GM23338 (cell line): ENCODE measurements around the gene H2BK1. TPM values are rescaled to one million over a fixed set of nuclear protein-coding genes. Genes with fewer than 3 reads are reported as not detected.

Experiments
- ATAC-seq: fragments of 200-7000 bp; cut with Tn5 transposase; 3 replicates; pipeline ENCODE4 v1.9.1; 2020
- DNase-seq: peaks from one replicate; pipeline ENCODE4 v3.0.0-alpha.2; 2015; ENCODE audit warnings: low spot score
- H2AFZ ChIP-seq: fragments of 200-600 bp; sonication (generic); 2 replicates; pipeline ENCODE4 v1.8.0; 2016; ENCODE audit warnings: antibody characterized with exemption, mild to moderate bottlenecking, moderate library complexity
- H3F3A ChIP-seq: fragments of 200-600 bp; sonication (generic); replicated peaks from 2 replicates; pipeline ENCODE4 v1.8.0; 2017; ENCODE audit warnings: antibody characterized with exemption, mixed run types, low read depth
- H3K27ac ChIP-seq: fragments of 200-600 bp; sonication (generic); 2 replicates; pipeline ENCODE4 v1.6.1; 2016; ENCODE audit warnings: low read depth
- H3K27me3 ChIP-seq: fragments of 200-600 bp; sonication (generic); 2 replicates; pipeline ENCODE4 v1.8.0; 2016; ENCODE audit warnings: mild to moderate bottlenecking, mixed run types, moderate library complexity; ENCODE audit not compliant: insufficient read depth
- H3K36me3 ChIP-seq: fragments of 200-600 bp; sonication (generic); 2 replicates; pipeline ENCODE4 v1.8.0; 2016; ENCODE audit warnings: mild to moderate bottlenecking; ENCODE audit not compliant: insufficient read depth
- H3K4me1 ChIP-seq: fragments of 200-600 bp; sonication (generic); 2 replicates; pipeline ENCODE4 v1.8.0; 2016; ENCODE audit warnings: mild to moderate bottlenecking, moderate library complexity; ENCODE audit not compliant: insufficient read depth
- H3K4me2 ChIP-seq: fragments of 200-600 bp; sonication (generic); 2 replicates; pipeline ENCODE4 v1.7.1; 2017; ENCODE audit warnings: mixed run types
- H3K4me3 ChIP-seq: fragments of 200-600 bp; sonication (generic); 2 replicates; pipeline ENCODE4 v1.6.1; 2016; ENCODE audit warnings: mixed run types
- H3K79me2 ChIP-seq: fragments of 200-600 bp; sonication (generic); replicated peaks from 2 replicates; pipeline ENCODE4 v1.8.0; 2017; ENCODE audit warnings: mild to moderate bottlenecking; ENCODE audit not compliant: insufficient read depth
- H3K9me2 ChIP-seq: fragments of 200-600 bp; sonication (generic); 2 replicates; pipeline ENCODE4 v1.8.0; 2017; ENCODE audit not compliant: insufficient read depth
- H4K20me1 ChIP-seq: fragments of 200-600 bp; sonication (generic); replicated peaks from 2 replicates; pipeline ENCODE4 v1.8.0; 2017; ENCODE audit warnings: mild to moderate bottlenecking; ENCODE audit not compliant: insufficient read depth
- H3K27ac Mint-ChIP-seq: 2 replicates; pipeline ENCODE4 v1.8.0; 2020; ENCODE audit warnings: inconsistent platforms, mild to moderate bottlenecking, moderate library complexity, mixed read lengths
- H3K27me3 Mint-ChIP-seq: 3 replicates; pipeline ENCODE4 v1.8.0; 2022; ENCODE audit warnings: low read depth, mild to moderate bottlenecking, moderate library complexity, mixed read lengths, inconsistent platforms; ENCODE audit not compliant: insufficient read depth, poor library complexity
- H3K36me3 Mint-ChIP-seq: 3 replicates; pipeline ENCODE4 v1.8.0; 2021; ENCODE audit warnings: low read depth, mild to moderate bottlenecking, inconsistent platforms, moderate library complexity, mixed read lengths
- H3K4me1 Mint-ChIP-seq: 3 replicates; pipeline ENCODE4 v1.8.0; 2020; ENCODE audit warnings: mild to moderate bottlenecking, inconsistent platforms, mixed read lengths
- H3K4me3 Mint-ChIP-seq: 3 replicates; pipeline ENCODE4 v1.8.0; 2021; ENCODE audit warnings: moderate library complexity, mild to moderate bottlenecking, inconsistent platforms, mixed read lengths
- H3K9me3 Mint-ChIP-seq: 3 replicates; pipeline ENCODE4 v1.8.0; 2020; ENCODE audit warnings: moderate library complexity, mild to moderate bottlenecking, inconsistent platforms, mixed read lengths
- CTCF ChIP-seq, 2 experiments: fragments of 200-600 bp in 1 of 2; sonication (generic) in 1 of 2; conservative IDR thresholded peaks; 2 replicates each; pipeline versions ENCODE4 v1.5.1 to v1.6.1; 2016 to 2017; ENCODE audit warnings: antibody characterized with exemption in 2 of 2, low read depth in 2 of 2, mild to moderate bottlenecking in 2 of 2, moderate library complexity in 1 of 2
- ETS1 ChIP-seq: IDR thresholded peaks from 2 replicates; pipeline ENCODE4 v1.6.1; 2016; ENCODE audit warnings: antibody characterized with exemption
- EZH2 ChIP-seq: fragments of 200-600 bp; sonication (generic); IDR thresholded peaks from one replicate; pipeline ENCODE4 v1.8.0; 2017; ENCODE audit warnings: antibody characterized with exemption, mild to moderate bottlenecking, low read depth; ENCODE audit not compliant: unreplicated experiment
- EZH2phosphoT487 ChIP-seq: fragments of 200-600 bp; sonication (generic); IDR thresholded peaks from one replicate; pipeline ENCODE4 v1.8.1; 2018; ENCODE audit warnings: antibody characterized with exemption; ENCODE audit not compliant: unreplicated experiment
- NANOG ChIP-seq: IDR thresholded peaks from 2 replicates; pipeline ENCODE4 v1.6.1; 2016; ENCODE audit warnings: antibody characterized with exemption, borderline replicate concordance
- POLR2AphosphoS5 ChIP-seq: IDR thresholded peaks from 2 replicates; pipeline ENCODE4 v1.6.1; 2016; ENCODE audit warnings: antibody characterized with exemption, low read depth
- REST ChIP-seq: IDR thresholded peaks from one replicate; pipeline ENCODE4 v1.6.1; 2018; ENCODE audit warnings: antibody characterized with exemption; ENCODE audit not compliant: unreplicated experiment
- STAT1 ChIP-seq: IDR thresholded peaks from one replicate; pipeline ENCODE4 v1.6.1; 2016; ENCODE audit warnings: antibody characterized with exemption; ENCODE audit not compliant: unreplicated experiment
- ZNF331 ChIP-seq: fragments of 250-450 bp; sonication (Bioruptor Pico); IDR thresholded peaks from 2 replicates; pipeline ENCODE4 v1.5.0; 2020; ENCODE audit warnings: low read depth, mild to moderate bottlenecking, moderate library complexity
- polyA plus RNA-seq: library from polyadenylated mRNA; unstranded; fragments of >200 nt; fragmentation: Nextera tagmentation; extraction: Ambion mirVana; gene quantifications from 2 replicates; pipeline ENCODE4 v1.2.1, GENCODE V29; 2016
- total RNA-seq: library from RNA; depleted of rRNA; stranded (reverse); fragments of >200 nt; shearing (Covaris generic); gene quantifications from 2 replicates; pipeline ENCODE4 v1.2.3, GENCODE V29; 2014

H2BK1 gene
- total and polyA plus RNA-seq, 2 experiments from 2014 or later = not detected

DNA sequence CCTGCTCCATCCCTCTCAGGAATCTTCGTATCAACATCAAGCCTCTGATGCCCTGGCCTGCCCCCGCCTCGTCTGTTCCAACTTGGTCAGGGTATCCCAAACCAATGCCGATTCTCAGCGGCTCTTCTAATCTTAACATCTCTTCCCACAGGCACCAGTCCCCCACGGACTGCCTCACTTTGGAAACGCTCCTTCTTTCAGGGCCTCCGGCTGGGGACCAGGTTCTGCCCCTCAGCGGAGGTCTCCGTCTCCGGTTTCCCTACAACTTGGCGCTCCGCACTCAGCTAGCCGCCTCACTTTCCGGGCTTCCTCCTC is 16.2 kb upstream of the H2BK1 start:
- H3K27me3 ChIP-seq = no peaks in the 10 kb centered on the region
- no peak overlapping the region for H3K27ac ChIP-seq
- TF ChIP-seq NANOG = no peak
- TF ChIP-seq ETS1 = no peak
- Mint-ChIP-seq H3K27ac (peak overlapping the region; percentile 84), H3K36me3 (peaks cover 51% of the 10 kb centered on the region), H3K9me3 (no peaks in the 10 kb centered on the region), H3K4me1 (peaks cover 24% of the 10 kb centered on the region), H3K4me3 (peak overlapping the region; percentile 98), H3K27me3 (peaks cover 11% of the 10 kb centered on the region)
- H3K79me2 ChIP-seq = peaks cover 17% of the 10 kb centered on the region
- H3K9me2 ChIP-seq = no peaks in the 10 kb centered on the region
- peaks cover 9% of the 10 kb centered on the region for H3F3A ChIP-seq
- peaks cover 21% of the 10 kb centered on the region for H3K36me3 ChIP-seq
- H2AFZ ChIP-seq = 0 out of 2 replicates have a peak overlapping the region, but pooled peaks have one; percentile 44
- H3K4me2 ChIP-seq = peak overlapping the region; percentile 91
- peak overlapping the region; percentile 95 for H3K4me3 ChIP-seq
- peaks cover 13% of the 10 kb centered on the region for H3K4me1 ChIP-seq
- H4K20me1 ChIP-seq = peaks cover 14% of the 10 kb centered on the region; the same call in 1 of the 2 replicates
- DNase-seq (no peak), ATAC-seq (no peak)

DNA sequence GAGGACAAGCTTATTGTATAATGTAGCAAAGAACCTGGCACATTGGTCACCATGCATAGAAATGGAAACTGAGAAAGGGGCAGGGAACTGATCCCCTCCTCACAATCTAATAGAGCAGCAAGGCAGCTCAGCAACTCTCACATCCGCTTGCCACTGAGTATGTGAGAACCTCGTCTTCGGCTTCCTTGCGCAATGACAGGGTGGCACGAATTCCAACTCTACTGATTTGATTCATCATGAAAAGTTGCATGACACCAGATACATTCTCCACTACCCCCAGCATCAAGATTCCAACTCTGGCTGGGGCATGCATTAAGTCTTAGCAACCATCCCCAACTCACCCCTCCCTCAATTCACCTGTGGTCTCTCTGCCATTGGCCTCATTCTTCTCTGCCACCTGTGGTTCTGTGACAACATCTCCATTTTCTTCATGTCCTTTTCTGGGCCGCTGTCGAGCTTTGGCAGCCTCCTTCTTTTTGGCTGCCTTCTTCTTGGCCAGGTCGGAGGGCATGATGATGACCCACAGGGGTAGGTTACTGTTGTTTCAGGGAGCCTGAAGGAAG is 15.7 kb upstream of the H2BK1 start:
- peaks cover 11% of the 10 kb centered on the region for H3K27me3 Mint-ChIP-seq
- H3K27ac Mint-ChIP-seq = no peak overlapping the region
- Histone ChIP-seq H3K9me2 (no peaks in the 10 kb centered on the region), H4K20me1 (peaks cover 14% of the 10 kb centered on the region; the same call in 1 of the 2 replicates), H3K27ac (no peak overlapping the region), H3K27me3 (no peaks in the 10 kb centered on the region), H3K36me3 (peaks cover 25% of the 10 kb centered on the region), H3K4me2 (peak overlapping the region; percentile 91), H3K4me3 (peak overlapping the region; percentile 95), H3K4me1 (peaks cover 13% of the 10 kb centered on the region), H3F3A (peaks cover 9% of the 10 kb centered on the region), H3K79me2 (peaks cover 17% of the 10 kb centered on the region), H2AFZ (no peak overlapping the region)
- TF ChIP-seq EZH2phosphoT487 (no peak), STAT1 (no peak)
- peaks cover 23% of the 10 kb centered on the region for H3K4me1 Mint-ChIP-seq
- no peak for DNase-seq
- H3K9me3 Mint-ChIP-seq = no peaks in the 10 kb centered on the region
- H3K36me3 Mint-ChIP-seq = peaks cover 53% of the 10 kb centered on the region
- peak overlapping the region; percentile 98 for H3K4me3 Mint-ChIP-seq
- no peak for ATAC-seq

DNA sequence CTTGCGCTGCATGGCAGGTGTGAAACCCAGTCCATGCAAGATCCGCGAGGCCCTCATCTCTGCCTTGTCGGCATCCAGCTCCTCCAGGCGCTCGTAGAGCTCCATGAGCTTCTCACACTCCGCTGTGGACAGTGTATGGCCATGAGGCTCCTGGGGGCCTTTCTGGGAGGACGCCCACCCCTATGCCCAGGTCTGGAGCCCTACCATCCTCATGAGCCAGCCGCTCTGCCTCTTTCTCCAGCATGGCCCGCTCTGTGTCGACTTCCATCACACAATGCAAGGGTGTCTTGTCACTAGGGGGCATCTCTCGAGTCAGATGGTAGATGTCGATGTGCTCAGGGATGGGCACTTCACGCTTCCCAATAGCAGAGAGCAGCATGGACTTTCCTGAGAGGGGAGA is 13.4 kb upstream of the H2BK1 start:
- H3K4me3 ChIP-seq = no peak overlapping the region
- H4K20me1 ChIP-seq = peaks cover 17% of the 10 kb centered on the region; the same call in 1 of the 2 replicates
- peaks cover 9% of the 10 kb centered on the region for H3F3A ChIP-seq
- no peak for TF ChIP-seq REST
- no peak for TF ChIP-seq STAT1
- TF ChIP-seq ZNF331 (CRISPR knock-in tag) = no peak
- TF ChIP-seq EZH2 = no peak
- TF ChIP-seq NANOG = no peak
- no peak for TF ChIP-seq POLR2AphosphoS5
- TF ChIP-seq CTCF (conservative IDR thresholded peaks at IDR 0.05; ENCODE audit: low read depth in 2 of 2) = peak in 1 of 2 experiments; percentile 39; a peak in 2 of 4 replicates
- peaks cover 38% of the 10 kb centered on the region for H3K36me3 ChIP-seq
- Mint-ChIP-seq H3K36me3 (peaks cover 73% of the 10 kb centered on the region), H3K27me3 (peaks cover 11% of the 10 kb centered on the region), H3K27ac (no peak overlapping the region; the same call in 1 of the 2 replicates), H3K4me3 (no peak overlapping the region), H3K9me3 (no peaks in the 10 kb centered on the region), H3K4me1 (peaks cover 23% of the 10 kb centered on the region)
- no peak overlapping the region for H3K27ac ChIP-seq
- H3K79me2 ChIP-seq = peaks cover 17% of the 10 kb centered on the region
- no peaks in the 10 kb centered on the region for H3K27me3 ChIP-seq
- no peak overlapping the region for H2AFZ ChIP-seq
- peaks cover 13% of the 10 kb centered on the region for H3K4me1 ChIP-seq
- no peak overlapping the region for H3K4me2 ChIP-seq
- H3K9me2 ChIP-seq = no peaks in the 10 kb centered on the region
- no peak for DNase-seq
- no peak for ATAC-seq
